Right lobe of liver (tissue), 4 donors: ENCODE data around the gene METTL24.

Experiments used
- POLR2A ChIP-seq: fragments of 450-650 bp; IDR thresholded peaks from one replicate; pipeline ENCODE4 v1.6.1; 2017; ENCODE audit warnings: antibody characterized with exemption, mild to moderate bottlenecking
- TF ChIP-seq, protein P1 (sequence below), 4 donors: fragments of 200-600 bp in 3 of 4; fragments of 450-650 bp in 1 of 4; IDR thresholded peaks; one replicate each; pipeline versions ENCODE4 v1.5.1 to v1.8.0; 2016 to 2022; ENCODE audit warnings: antibody characterized with exemption in 4 of 4, mild to moderate bottlenecking in 2 of 4
- donor health status: DM: no; HTN: no; CAD: no.
- donor health status: DM: no; HTN: no; CAD: no.
- donor health status: DM: no; HTN: yes; CAD: no.

DNA sequence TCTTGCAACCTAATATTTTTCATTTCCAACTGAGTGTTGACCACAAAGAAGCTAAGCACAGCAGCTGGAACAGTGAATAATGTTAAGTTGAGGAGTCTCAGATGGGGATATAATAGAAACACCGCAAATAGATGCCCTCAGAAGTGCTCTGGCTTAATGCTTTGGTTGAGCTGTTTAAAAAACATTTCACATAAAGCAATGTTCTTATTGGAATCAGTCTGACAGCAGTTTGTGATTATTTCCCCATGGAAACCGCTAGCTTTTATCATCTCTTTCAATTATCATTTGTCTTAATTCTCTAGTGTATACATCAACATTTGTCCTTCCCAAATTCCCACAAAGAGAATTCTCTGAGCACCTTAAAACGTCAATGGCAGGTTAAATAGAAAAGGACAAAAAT lies 30.8 kb downstream of the METTL24 start:
- TF ChIP-seq, protein P1, sequence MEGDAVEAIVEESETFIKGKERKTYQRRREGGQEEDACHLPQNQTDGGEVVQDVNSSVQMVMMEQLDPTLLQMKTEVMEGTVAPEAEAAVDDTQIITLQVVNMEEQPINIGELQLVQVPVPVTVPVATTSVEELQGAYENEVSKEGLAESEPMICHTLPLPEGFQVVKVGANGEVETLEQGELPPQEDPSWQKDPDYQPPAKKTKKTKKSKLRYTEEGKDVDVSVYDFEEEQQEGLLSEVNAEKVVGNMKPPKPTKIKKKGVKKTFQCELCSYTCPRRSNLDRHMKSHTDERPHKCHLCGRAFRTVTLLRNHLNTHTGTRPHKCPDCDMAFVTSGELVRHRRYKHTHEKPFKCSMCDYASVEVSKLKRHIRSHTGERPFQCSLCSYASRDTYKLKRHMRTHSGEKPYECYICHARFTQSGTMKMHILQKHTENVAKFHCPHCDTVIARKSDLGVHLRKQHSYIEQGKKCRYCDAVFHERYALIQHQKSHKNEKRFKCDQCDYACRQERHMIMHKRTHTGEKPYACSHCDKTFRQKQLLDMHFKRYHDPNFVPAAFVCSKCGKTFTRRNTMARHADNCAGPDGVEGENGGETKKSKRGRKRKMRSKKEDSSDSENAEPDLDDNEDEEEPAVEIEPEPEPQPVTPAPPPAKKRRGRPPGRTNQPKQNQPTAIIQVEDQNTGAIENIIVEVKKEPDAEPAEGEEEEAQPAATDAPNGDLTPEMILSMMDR (IDR thresholded peaks at IDR 0.05): no peak
- no peak for TF ChIP-seq POLR2A
